HepG2 (cell line): ENCODE data around the gene SHC1. TPM values are rescaled to one million over a fixed set of nuclear protein-coding genes. Genes with fewer than 3 reads are reported as not detected.
A peak's percentile ranks its signal among the peaks of the same experiment; 100 is the strongest.

ENCODE experiments used
- ARHGAP35 ChIP-seq: sonication (generic); formaldehyde crosslinking; IDR thresholded peaks from 2 replicates; pipeline ENCODE4 v1.9.0; 2022; ENCODE audit warnings: mild to moderate bottlenecking, inconsistent platforms, moderate library complexity, missing genetic modification reagents, borderline replicate concordance
- BRD4 ChIP-seq: sonication (generic); formaldehyde crosslinking; IDR thresholded peaks from 2 replicates; pipeline ENCODE4 v1.4.0; 2020; ENCODE audit warnings: missing genetic modification reagents
- CENPBD1 ChIP-seq: sonication (generic); formaldehyde crosslinking; IDR thresholded peaks from 2 replicates; pipeline ENCODE4 v1.8.0; 2022; ENCODE audit warnings: missing genetic modification reagents, low read depth, mild to moderate bottlenecking, borderline replicate concordance
- ESRRA ChIP-seq: sonication (generic); formaldehyde crosslinking; IDR thresholded peaks from 2 replicates; pipeline ENCODE4 v1.5.1; 2020; ENCODE audit warnings: mild to moderate bottlenecking, low read depth, missing genetic modification reagents
- NFKB2 ChIP-seq: sonication (generic); formaldehyde crosslinking; IDR thresholded peaks from 2 replicates; pipeline ENCODE4 v1.4.0; 2020; ENCODE audit warnings: missing genetic modification reagents, borderline replicate concordance
- NONO ChIP-seq, 2 experiments: fragments of 450-650 bp in 1 of 2; sonication (generic) in 1 of 2; formaldehyde crosslinking in 1 of 2; IDR thresholded peaks in 1 of 2; conservative IDR thresholded peaks in 1 of 2; 2 replicates each; pipeline versions ENCODE4 v1.6.1 to v1.8.0; 2017 to 2022; ENCODE audit warnings: mild to moderate bottlenecking in 1 of 2, missing genetic modification reagents in 1 of 2, moderate library complexity in 1 of 2
- PRPF4 ChIP-seq: fragments of 200-400 bp; formaldehyde crosslinking; IDR thresholded peaks from 2 replicates; pipeline ENCODE4 v1.6.1; 2016; ENCODE audit warnings: low read length, low read depth; ENCODE audit not compliant: poor library complexity, severe bottlenecking
- SAP130 ChIP-seq: IDR thresholded peaks from 2 replicates; pipeline ENCODE4 v1.6.1; 2016; ENCODE audit warnings: low read depth
- TBP ChIP-seq: sonication (generic); formaldehyde crosslinking; IDR thresholded peaks from 2 replicates; pipeline ENCODE4 v1.5.0; 2020; ENCODE audit warnings: missing genetic modification reagents
- TEAD3 ChIP-seq: optimal IDR thresholded peaks from 2 replicates; pipeline ENCODE3; 2016; ENCODE audit warnings: borderline replicate concordance
- UBTF ChIP-seq: sonication (generic); formaldehyde crosslinking; IDR thresholded peaks from 2 replicates; pipeline ENCODE4 v1.4.0; 2020; ENCODE audit warnings: mild to moderate bottlenecking, missing genetic modification reagents
- ZBTB46 ChIP-seq: sonication (generic); formaldehyde crosslinking; IDR thresholded peaks from 2 replicates; pipeline ENCODE4 v1.4.0; 2020; ENCODE audit warnings: mild to moderate bottlenecking, missing genetic modification reagents, borderline replicate concordance
- ZNF333 ChIP-seq: sonication (generic); formaldehyde crosslinking; IDR thresholded peaks from 2 replicates; pipeline ENCODE4 v1.4.0; 2020; ENCODE audit warnings: mild to moderate bottlenecking, missing genetic modification reagents, borderline replicate concordance
- ZNF761 ChIP-seq: sonication (generic); formaldehyde crosslinking; conservative IDR thresholded peaks from 2 replicates; pipeline ENCODE4 v1.4.0; 2020; ENCODE audit warnings: mild to moderate bottlenecking, missing genetic modification reagents
- ZNF772 ChIP-seq: sonication (generic); formaldehyde crosslinking; IDR thresholded peaks from 2 replicates; pipeline ENCODE4 v1.5.0; 2020; ENCODE audit warnings: mild to moderate bottlenecking, missing genetic modification reagents
- polyA plus RNA-seq, 8 experiments: library from polyadenylated mRNA; depleted of rRNA in 3 of 8; stranded (reverse) in 7 of 8; unstranded in 1 of 8; fragments of >200 nt; fragmentation: Illumina TruSeq in 4 of 8; extraction: Trizol in 4 of 8; gene quantifications; 2 replicates each; pipeline versions ENCODE4 v1.2.1 to v1.2.3, GENCODE V29; 2011 to 2016; ENCODE audit warnings: low read depth in 4 of 8, missing spikeins in 1 of 8, mixed read lengths in 1 of 8; ENCODE audit not compliant: insufficient read depth in 1 of 8
- total RNA-seq, 5 experiments: library from RNA; depleted of rRNA; stranded (reverse); fragments of >200 nt; fragmentation: Illumina TruSeq; extraction: Trizol; gene quantifications; 2 replicates each; pipeline ENCODE4 v1.2.3, GENCODE V29; 2016; ENCODE audit warnings: low read depth in 1 of 5
- TF ChIP-seq, protein P1 (sequence below): sonication (generic); formaldehyde crosslinking; IDR thresholded peaks from one replicate; pipeline ENCODE4 v1.5.1; 2020; ENCODE audit warnings: mild to moderate bottlenecking, missing genetic modification reagents; ENCODE audit errors: not compliant biosample characterization

SHC1 gene
- total and polyA plus RNA-seq, 2 of the 13 experiments (the other 11 are each of a cell fraction or from before 2014, with no cell fraction given) = 52.0 to 137 TPM

DNA sequence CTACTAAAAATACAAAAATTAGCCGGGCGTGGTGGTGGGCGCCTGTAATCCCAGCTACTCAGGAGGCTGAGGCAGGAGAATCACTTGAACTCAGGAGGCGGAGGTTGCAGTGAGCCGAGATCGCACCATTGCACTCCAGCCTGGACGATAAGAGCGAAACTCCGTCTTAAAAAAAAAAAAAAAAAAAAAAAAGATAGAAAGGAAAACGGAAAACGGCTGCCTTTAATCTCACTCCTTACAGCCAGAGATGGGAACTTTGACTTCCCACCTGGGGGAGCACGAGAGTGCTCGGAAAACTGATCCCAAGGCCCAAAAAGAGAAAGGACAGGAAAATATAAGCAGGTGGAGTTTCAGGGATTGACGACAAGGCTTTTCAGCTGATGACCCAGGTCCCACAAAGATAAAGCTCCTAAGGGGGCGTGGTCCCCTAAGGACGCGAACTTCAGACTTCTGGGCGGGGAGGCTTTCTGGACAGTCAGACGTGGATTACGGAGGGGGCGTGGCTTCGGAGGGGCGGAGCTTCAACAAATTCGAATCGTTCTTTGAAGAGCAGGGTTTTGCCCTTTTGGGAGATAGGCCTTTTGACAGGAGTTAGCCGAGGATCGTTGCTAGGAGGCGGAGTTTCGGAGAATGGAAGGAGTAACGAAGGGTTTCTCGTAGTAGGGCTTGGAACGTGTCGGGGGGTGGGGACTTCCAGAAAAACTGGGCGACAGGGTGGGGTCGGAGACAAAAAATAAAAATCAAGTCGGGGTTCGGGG, 3.0 kb upstream of the SHC1 start (continued):
- no peak for TF ChIP-seq ARHGAP35
- no peak for TF ChIP-seq PRPF4
- TF ChIP-seq, protein P1, sequence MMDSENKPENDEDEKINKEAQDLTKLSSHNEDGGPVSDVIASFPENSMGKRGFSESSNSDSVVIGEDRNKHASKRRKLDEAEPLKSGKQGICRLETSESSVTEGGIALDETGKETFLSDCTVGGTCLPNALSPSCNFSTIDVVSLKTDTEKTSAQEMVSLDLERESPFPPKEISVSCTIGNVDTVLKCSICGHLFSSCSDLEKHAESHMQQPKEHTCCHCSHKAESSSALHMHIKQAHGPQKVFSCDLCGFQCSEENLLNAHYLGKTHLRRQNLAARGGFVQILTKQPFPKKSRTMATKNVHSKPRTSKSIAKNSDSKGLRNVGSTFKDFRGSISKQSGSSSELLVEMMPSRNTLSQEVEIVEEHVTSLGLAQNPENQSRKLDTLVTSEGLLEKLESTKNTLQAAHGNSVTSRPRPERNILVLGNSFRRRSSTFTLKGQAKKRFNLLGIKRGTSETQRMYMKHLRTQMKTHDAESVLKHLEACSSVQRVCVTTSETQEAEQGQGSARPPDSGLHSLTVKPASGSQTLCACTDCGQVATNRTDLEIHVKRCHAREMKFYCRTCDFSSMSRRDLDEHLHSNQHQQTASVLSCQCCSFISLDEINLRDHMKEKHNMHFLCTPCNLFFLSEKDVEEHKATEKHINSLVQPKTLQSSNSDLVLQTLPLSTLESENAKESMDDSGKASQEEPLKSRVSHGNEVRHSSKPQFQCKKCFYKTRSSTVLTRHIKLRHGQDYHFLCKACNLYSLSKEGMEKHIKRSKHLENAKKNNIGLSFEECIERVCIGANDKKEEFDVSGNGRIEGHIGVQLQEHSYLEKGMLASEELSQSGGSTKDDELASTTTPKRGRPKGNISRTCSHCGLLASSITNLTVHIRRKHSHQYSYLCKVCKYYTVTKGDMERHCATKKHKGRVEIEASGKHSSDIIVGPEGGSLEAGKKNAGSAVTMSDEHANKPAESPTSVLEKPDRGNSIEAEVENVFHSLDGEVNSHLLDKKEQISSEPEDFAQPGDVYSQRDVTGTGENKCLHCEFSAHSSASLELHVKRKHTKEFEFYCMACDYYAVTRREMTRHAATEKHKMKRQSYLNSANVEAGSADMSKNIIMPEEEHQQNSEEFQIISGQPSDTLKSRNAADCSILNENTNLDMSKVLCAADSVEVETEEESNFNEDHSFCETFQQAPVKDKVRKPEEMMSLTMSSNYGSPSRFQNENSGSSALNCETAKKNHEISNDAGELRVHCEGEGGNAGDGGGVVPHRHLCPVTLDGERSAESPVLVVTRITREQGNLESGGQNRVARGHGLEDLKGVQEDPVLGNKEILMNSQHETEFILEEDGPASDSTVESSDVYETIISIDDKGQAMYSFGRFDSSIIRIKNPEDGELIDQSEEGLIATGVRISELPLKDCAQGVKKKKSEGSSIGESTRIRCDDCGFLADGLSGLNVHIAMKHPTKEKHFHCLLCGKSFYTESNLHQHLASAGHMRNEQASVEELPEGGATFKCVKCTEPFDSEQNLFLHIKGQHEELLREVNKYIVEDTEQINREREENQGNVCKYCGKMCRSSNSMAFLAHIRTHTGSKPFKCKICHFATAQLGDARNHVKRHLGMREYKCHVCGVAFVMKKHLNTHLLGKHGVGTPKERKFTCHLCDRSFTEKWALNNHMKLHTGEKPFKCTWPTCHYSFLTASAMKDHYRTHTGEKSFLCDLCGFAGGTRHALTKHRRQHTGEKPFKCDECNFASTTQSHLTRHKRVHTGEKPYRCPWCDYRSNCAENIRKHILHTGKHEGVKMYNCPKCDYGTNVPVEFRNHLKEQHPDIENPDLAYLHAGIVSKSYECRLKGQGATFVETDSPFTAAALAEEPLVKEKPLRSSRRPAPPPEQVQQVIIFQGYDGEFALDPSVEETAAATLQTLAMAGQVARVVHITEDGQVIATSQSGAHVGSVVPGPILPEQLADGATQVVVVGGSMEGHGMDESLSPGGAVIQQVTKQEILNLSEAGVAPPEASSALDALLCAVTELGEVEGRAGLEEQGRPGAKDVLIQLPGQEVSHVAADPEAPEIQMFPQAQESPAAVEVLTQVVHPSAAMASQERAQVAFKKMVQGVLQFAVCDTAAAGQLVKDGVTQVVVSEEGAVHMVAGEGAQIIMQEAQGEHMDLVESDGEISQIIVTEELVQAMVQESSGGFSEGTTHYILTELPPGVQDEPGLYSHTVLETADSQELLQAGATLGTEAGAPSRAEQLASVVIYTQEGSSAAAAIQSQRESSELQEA = no peak
- no peak for TF ChIP-seq ZBTB46 (CRISPR knock-in tag)
- no peak for TF ChIP-seq CENPBD1 (CRISPR knock-in tag)
- TF ChIP-seq BRD4 = no peak
- TF ChIP-seq UBTF (CRISPR knock-in tag) = no peak
- no peak for TF ChIP-seq ZNF772 (CRISPR knock-in tag)
- TF ChIP-seq TBP (CRISPR knock-in tag) = no peak
- TF ChIP-seq NFKB2 = no peak
- no peak for TF ChIP-seq NONO (IDR thresholded peaks at IDR 0.05)
- TF ChIP-seq NONO (CRISPR knock-in tag; conservative IDR thresholded peaks at IDR 0.05) = peak; percentile 14; the same call in 1 of the 2 replicates
- TF ChIP-seq SAP130 = peak; percentile 84
- TF ChIP-seq ZNF333 = no peak
- no peak for TF ChIP-seq ESRRA
- no peak for TF ChIP-seq ZNF761
- TF ChIP-seq TEAD3 = no peak
